ENCODE measurements around the gene CCDC190. TPM values are rescaled to one million over a fixed set of nuclear protein-coding genes. Genes with fewer than 3 reads are reported as not detected.

Gene CCDC190
- total and polyA plus RNA-seq, 2 experiments from 2014 or later, result not detected

DNA sequence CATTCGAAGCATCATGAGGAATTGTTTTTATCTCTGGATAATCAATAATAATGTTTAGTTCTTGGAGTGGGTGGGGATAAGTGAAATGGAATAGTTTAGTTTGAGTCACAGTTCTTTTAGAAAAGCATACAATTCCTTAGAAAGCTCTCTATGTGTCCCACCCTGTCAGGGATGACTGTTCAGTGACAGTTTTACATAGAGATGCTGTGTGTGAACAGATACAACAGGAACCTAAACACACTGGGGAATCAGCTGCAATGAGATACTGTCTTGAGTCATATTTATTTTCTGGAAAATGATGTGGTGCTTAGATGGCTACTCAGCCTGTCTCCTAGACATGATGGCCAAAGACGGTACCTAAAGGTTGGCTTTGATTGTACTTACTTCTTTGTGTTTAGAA lies 25.7 kb upstream of the CCDC190 start:
- no peak overlapping the region for H3K27ac Mint-ChIP-seq
- Histone ChIP-seq H3K4me3 (no peak overlapping the region), H3K79me2 (replicated peaks; ENCODE audit: insufficient read depth) (no peaks in the 10 kb centered on the region), H3K4me1 (ENCODE audit: insufficient read depth) (peaks cover 5% of the 10 kb centered on the region; the same call in 1 of the 2 replicates), H4K20me1 (replicated peaks; ENCODE audit: insufficient read depth) (no peaks in the 10 kb centered on the region), H3K9me2 (ENCODE audit: insufficient read depth) (no peaks in the 10 kb centered on the region), H3F3A (replicated peaks; ENCODE audit: low read depth) (no peaks in the 10 kb centered on the region), H3K27ac (ENCODE audit: low read depth) (no peak overlapping the region), H2AFZ (no peak overlapping the region), H3K4me2 (no peak overlapping the region), H3K36me3 (ENCODE audit: insufficient read depth) (no peaks in the 10 kb centered on the region), H3K27me3 (ENCODE audit: insufficient read depth) (no peaks in the 10 kb centered on the region)
- no peaks in the 10 kb centered on the region for H3K9me3 Mint-ChIP-seq
- no peaks in the 10 kb centered on the region for H3K36me3 Mint-ChIP-seq (ENCODE audit: low read depth)
- DNase-seq (ENCODE audit: low spot score) (no peak), ATAC-seq (no peak)
- H3K27me3 Mint-ChIP-seq (ENCODE audit: insufficient read depth, low read depth, poor library complexity), result peaks cover 1% of the 10 kb centered on the region
- TF ChIP-seq EZH2 (IDR thresholded peaks at IDR 0.05; ENCODE audit: low read depth, unreplicated experiment) (no peak), ZNF331 (CRISPR knock-in tag; IDR thresholded peaks at IDR 0.05; ENCODE audit: low read depth) (no peak), JUNB (IDR thresholded peaks at IDR 0.05; ENCODE audit: unreplicated experiment) (no peak), CREB1 (CRISPR knock-in tag; IDR thresholded peaks at IDR 0.05; ENCODE audit: low read depth) (no peak), STAT1 (IDR thresholded peaks at IDR 0.05; ENCODE audit: unreplicated experiment) (no peak), NANOG (IDR thresholded peaks at IDR 0.05; ENCODE audit: borderline replicate concordance) (no peak), POLR2AphosphoS5 (IDR thresholded peaks at IDR 0.05; ENCODE audit: low read depth) (no peak), ZNF114 (CRISPR knock-in tag; IDR thresholded peaks at IDR 0.05) (no peak), EZH2phosphoT487 (IDR thresholded peaks at IDR 0.05; ENCODE audit: unreplicated experiment) (no peak)
- TF ChIP-seq, protein P1, sequence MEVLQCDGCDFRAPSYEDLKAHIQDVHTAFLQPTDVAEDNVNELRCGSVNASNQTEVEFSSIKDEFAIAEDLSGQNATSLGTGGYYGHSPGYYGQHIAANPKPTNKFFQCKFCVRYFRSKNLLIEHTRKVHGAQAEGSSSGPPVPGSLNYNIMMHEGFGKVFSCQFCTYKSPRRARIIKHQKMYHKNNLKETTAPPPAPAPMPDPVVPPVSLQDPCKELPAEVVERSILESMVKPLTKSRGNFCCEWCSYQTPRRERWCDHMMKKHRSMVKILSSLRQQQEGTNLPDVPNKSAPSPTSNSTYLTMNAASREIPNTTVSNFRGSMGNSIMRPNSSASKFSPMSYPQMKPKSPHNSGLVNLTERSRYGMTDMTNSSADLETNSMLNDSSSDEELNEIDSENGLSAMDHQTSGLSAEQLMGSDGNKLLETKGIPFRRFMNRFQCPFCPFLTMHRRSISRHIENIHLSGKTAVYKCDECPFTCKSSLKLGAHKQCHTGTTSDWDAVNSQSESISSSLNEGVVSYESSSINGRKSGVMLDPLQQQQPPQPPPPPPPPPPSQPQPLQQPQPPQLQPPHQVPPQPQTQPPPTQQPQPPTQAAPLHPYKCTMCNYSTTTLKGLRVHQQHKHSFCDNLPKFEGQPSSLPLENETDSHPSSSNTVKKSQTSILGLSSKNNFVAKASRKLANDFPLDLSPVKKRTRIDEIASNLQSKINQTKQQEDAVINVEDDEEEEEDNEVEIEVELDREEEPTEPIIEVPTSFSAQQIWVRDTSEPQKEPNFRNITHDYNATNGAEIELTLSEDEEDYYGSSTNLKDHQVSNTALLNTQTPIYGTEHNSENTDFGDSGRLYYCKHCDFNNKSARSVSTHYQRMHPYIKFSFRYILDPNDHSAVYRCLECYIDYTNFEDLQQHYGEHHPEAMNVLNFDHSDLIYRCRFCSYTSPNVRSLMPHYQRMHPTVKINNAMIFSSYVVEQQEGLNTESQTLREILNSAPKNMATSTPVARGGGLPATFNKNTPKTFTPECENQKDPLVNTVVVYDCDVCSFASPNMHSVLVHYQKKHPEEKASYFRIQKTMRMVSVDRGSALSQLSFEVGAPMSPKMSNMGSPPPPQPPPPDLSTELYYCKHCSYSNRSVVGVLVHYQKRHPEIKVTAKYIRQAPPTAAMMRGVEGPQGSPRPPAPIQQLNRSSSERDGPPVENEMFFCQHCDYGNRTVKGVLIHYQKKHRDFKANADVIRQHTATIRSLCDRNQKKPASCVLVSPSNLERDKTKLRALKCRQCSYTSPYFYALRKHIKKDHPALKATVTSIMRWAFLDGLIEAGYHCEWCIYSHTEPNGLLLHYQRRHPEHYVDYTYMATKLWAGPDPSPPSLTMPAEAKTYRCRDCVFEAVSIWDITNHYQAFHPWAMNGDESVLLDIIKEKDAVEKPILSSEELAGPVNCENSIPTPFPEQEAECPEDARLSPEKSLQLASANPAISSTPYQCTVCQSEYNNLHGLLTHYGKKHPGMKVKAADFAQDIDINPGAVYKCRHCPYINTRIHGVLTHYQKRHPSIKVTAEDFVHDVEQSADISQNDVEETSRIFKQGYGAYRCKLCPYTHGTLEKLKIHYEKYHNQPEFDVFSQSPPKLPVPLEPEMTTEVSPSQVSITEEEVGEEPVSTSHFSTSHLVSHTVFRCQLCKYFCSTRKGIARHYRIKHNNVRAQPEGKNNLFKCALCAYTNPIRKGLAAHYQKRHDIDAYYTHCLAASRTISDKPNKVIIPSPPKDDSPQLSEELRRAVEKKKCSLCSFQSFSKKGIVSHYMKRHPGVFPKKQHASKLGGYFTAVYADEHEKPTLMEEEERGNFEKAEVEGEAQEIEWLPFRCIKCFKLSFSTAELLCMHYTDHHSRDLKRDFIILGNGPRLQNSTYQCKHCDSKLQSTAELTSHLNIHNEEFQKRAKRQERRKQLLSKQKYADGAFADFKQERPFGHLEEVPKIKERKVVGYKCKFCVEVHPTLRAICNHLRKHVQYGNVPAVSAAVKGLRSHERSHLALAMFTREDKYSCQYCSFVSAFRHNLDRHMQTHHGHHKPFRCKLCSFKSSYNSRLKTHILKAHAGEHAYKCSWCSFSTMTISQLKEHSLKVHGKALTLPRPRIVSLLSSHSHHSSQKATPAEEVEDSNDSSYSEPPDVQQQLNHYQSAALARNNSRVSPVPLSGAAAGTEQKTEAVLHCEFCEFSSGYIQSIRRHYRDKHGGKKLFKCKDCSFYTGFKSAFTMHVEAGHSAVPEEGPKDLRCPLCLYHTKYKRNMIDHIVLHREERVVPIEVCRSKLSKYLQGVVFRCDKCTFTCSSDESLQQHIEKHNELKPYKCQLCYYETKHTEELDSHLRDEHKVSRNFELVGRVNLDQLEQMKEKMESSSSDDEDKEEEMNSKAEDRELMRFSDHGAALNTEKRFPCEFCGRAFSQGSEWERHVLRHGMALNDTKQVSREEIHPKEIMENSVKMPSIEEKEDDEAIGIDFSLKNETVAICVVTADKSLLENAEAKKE (CRISPR knock-in tag; IDR thresholded peaks at IDR 0.05), result no peak
- TF ChIP-seq, protein P2, sequence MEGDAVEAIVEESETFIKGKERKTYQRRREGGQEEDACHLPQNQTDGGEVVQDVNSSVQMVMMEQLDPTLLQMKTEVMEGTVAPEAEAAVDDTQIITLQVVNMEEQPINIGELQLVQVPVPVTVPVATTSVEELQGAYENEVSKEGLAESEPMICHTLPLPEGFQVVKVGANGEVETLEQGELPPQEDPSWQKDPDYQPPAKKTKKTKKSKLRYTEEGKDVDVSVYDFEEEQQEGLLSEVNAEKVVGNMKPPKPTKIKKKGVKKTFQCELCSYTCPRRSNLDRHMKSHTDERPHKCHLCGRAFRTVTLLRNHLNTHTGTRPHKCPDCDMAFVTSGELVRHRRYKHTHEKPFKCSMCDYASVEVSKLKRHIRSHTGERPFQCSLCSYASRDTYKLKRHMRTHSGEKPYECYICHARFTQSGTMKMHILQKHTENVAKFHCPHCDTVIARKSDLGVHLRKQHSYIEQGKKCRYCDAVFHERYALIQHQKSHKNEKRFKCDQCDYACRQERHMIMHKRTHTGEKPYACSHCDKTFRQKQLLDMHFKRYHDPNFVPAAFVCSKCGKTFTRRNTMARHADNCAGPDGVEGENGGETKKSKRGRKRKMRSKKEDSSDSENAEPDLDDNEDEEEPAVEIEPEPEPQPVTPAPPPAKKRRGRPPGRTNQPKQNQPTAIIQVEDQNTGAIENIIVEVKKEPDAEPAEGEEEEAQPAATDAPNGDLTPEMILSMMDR (conservative IDR thresholded peaks at IDR 0.05; ENCODE audit: low read depth in 2 of 2), result no peak
- TF ChIP-seq, protein P3, sequence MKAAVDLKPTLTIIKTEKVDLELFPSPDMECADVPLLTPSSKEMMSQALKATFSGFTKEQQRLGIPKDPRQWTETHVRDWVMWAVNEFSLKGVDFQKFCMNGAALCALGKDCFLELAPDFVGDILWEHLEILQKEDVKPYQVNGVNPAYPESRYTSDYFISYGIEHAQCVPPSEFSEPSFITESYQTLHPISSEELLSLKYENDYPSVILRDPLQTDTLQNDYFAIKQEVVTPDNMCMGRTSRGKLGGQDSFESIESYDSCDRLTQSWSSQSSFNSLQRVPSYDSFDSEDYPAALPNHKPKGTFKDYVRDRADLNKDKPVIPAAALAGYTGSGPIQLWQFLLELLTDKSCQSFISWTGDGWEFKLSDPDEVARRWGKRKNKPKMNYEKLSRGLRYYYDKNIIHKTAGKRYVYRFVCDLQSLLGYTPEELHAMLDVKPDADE (IDR thresholded peaks at IDR 0.05), result no peak
- TF ChIP-seq, protein P4, sequence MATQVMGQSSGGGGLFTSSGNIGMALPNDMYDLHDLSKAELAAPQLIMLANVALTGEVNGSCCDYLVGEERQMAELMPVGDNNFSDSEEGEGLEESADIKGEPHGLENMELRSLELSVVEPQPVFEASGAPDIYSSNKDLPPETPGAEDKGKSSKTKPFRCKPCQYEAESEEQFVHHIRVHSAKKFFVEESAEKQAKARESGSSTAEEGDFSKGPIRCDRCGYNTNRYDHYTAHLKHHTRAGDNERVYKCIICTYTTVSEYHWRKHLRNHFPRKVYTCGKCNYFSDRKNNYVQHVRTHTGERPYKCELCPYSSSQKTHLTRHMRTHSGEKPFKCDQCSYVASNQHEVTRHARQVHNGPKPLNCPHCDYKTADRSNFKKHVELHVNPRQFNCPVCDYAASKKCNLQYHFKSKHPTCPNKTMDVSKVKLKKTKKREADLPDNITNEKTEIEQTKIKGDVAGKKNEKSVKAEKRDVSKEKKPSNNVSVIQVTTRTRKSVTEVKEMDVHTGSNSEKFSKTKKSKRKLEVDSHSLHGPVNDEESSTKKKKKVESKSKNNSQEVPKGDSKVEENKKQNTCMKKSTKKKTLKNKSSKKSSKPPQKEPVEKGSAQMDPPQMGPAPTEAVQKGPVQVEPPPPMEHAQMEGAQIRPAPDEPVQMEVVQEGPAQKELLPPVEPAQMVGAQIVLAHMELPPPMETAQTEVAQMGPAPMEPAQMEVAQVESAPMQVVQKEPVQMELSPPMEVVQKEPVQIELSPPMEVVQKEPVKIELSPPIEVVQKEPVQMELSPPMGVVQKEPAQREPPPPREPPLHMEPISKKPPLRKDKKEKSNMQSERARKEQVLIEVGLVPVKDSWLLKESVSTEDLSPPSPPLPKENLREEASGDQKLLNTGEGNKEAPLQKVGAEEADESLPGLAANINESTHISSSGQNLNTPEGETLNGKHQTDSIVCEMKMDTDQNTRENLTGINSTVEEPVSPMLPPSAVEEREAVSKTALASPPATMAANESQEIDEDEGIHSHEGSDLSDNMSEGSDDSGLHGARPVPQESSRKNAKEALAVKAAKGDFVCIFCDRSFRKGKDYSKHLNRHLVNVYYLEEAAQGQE (IDR thresholded peaks at IDR 0.05; ENCODE audit: unreplicated experiment), result no peak
- H3K4me3 Mint-ChIP-seq, result no peak overlapping the region
- H3K4me1 Mint-ChIP-seq, result peaks cover 5% of the 10 kb centered on the region
